SU-DHL-6 (cell line): ENCODE results near the gene USF2.

Experiments
- H2AFZ ChIP-seq: fragments of 200-600 bp; sonication (generic); 2 replicates; pipeline ENCODE4 v1.6.1; 2014; ENCODE audit warnings: low read depth, mild to moderate bottlenecking, moderate library complexity, mixed read lengths, antibody characterized with exemption, low read length; ENCODE audit not compliant: severe bottlenecking
- H3F3A ChIP-seq: fragments of 200-600 bp; shearing (Covaris generic); 2 replicates; pipeline ENCODE4 v1.6.0; 2016; ENCODE audit warnings: antibody characterized with exemption, mild to moderate bottlenecking; ENCODE audit not compliant: insufficient read depth
- H3K27ac ChIP-seq: fragments of 200-600 bp; sonication (generic); 2 replicates; pipeline ENCODE4 v1.5.1; 2016; ENCODE audit warnings: low read depth, mild to moderate bottlenecking, low read length, moderate library complexity, mixed read lengths
- H3K27me3 ChIP-seq: fragments of 200-600 bp; sonication (generic), shearing (Covaris generic); 2 replicates; pipeline ENCODE4 v1.6.0; 2014; ENCODE audit warnings: mild to moderate bottlenecking, low read length
- H3K36me3 ChIP-seq: fragments of 200-600 bp; sonication (generic); 2 replicates; pipeline ENCODE4 v1.6.1; 2014; ENCODE audit warnings: mild to moderate bottlenecking, low read length, mixed read lengths
- H3K4me2 ChIP-seq: fragments of 300-600, 200-600 bp; shearing (Covaris generic), sonication (generic); 2 replicates; pipeline ENCODE4 v1.6.0; 2014; ENCODE audit warnings: low read length, low read depth, mild to moderate bottlenecking; ENCODE audit not compliant: poor library complexity, severe bottlenecking
- H3K4me3 ChIP-seq: fragments of 200-600 bp; sonication (generic); 2 replicates; pipeline ENCODE4 v1.5.1; 2014; ENCODE audit warnings: antibody characterized with exemption, low read length, mild to moderate bottlenecking, mixed read lengths; ENCODE audit not compliant: insufficient read depth, poor library complexity, severe bottlenecking
- H3K79me2 ChIP-seq: fragments of 200-600 bp; sonication (generic); 2 replicates; pipeline ENCODE4 v1.6.1; 2014; ENCODE audit warnings: mild to moderate bottlenecking, low read length, moderate library complexity; ENCODE audit not compliant: insufficient read depth
- H3K9ac ChIP-seq: fragments of 200-600 bp; sonication (generic); 2 replicates; pipeline ENCODE4 v1.7.0; 2014; ENCODE audit warnings: mild to moderate bottlenecking, low read length
- H3K9me2 ChIP-seq: fragments of 200-600 bp; sonication (generic); replicated peaks from 2 replicates; pipeline ENCODE4 v1.6.1; 2014; ENCODE audit warnings: low read length; ENCODE audit not compliant: insufficient read depth
- H3K9me3 ChIP-seq: fragments of 200-600 bp; sonication (generic); 2 replicates; pipeline ENCODE4 v1.6.1; 2014; ENCODE audit warnings: low read length, mixed read lengths; ENCODE audit not compliant: insufficient read depth
- H4K20me1 ChIP-seq: fragments of 200-600 bp; sonication (generic); 2 replicates; pipeline ENCODE4 v1.6.1; 2014; ENCODE audit warnings: low read depth, mild to moderate bottlenecking, antibody characterized with exemption, low read length, moderate library complexity, mixed read lengths
- EZH2phosphoT487 ChIP-seq: fragments of 200-600 bp; sonication (generic), shearing (Covaris generic); conservative IDR thresholded peaks from 2 replicates; pipeline ENCODE4 v1.6.1; 2018; ENCODE audit warnings: mild to moderate bottlenecking, antibody characterized with exemption, low read length, moderate library complexity, mixed read lengths
- TF ChIP-seq, protein P1 (sequence below): fragments of 200-600 bp; sonication (generic); IDR thresholded peaks from one replicate; pipeline ENCODE4 v1.5.1; 2017; ENCODE audit warnings: antibody characterized with exemption, mild to moderate bottlenecking, low read length, moderate library complexity; ENCODE audit not compliant: insufficient read depth, poor library complexity, severe bottlenecking

Gene USF2

DNA sequence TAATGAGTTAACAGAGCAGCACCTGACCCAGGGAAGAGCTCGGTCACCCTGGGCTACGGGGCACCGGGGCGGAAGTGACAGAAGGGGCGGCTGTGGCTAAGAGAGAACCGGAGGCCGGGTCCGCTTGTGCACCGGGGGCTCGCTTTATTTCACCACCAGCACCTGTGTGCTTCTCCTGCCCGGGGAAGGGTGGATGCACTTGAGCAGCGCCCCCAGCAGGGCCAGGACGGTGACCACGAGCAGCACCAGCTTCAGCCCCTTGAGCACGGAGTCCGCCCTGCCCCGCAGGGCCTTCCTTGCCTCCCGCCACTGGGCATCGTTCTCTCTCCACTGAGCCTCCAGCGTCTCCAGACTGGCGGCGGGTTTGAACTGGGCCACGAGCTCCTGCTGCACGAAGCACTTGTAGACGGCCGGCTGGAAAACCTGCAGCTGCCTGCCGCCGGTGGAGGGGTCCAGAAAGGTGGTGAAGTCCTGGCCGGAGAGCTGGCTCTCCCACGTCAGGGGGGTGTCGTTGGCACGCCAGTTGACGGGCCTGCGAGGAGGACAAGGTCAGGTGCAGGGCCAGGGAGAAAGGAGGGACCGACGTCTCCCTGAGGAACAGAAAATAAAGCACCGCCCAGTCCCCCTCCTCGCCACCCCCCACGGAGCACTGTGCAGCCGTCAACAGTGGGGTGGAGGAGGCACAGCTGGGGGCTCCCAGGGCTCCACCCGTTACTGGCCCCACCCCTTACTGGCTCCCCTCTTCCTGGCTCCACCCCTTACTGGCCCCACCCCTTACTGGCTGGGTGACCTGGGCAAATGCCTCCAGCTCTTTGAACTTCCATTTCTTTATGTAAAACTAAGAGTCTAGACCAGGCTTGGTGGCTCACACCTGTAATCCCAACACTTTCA lies 43.8 kb upstream of the USF2 start:
- Histone ChIP-seq H3K9me3 (no peaks in the 10 kb centered on the region), H3K9me2 (no peaks in the 10 kb centered on the region), H3K4me3 (no peak overlapping the region), H3K4me2 (no peak overlapping the region), H3F3A (no peaks in the 10 kb centered on the region), H2AFZ (no peak overlapping the region), H3K79me2 (no peaks in the 10 kb centered on the region), H3K27ac (no peak overlapping the region), H3K36me3 (no peaks in the 10 kb centered on the region), H3K27me3 (no peaks in the 10 kb centered on the region), H4K20me1 (no peaks in the 10 kb centered on the region), H3K9ac (no peak overlapping the region)
- no peak for TF ChIP-seq EZH2phosphoT487
- TF ChIP-seq, protein P1, sequence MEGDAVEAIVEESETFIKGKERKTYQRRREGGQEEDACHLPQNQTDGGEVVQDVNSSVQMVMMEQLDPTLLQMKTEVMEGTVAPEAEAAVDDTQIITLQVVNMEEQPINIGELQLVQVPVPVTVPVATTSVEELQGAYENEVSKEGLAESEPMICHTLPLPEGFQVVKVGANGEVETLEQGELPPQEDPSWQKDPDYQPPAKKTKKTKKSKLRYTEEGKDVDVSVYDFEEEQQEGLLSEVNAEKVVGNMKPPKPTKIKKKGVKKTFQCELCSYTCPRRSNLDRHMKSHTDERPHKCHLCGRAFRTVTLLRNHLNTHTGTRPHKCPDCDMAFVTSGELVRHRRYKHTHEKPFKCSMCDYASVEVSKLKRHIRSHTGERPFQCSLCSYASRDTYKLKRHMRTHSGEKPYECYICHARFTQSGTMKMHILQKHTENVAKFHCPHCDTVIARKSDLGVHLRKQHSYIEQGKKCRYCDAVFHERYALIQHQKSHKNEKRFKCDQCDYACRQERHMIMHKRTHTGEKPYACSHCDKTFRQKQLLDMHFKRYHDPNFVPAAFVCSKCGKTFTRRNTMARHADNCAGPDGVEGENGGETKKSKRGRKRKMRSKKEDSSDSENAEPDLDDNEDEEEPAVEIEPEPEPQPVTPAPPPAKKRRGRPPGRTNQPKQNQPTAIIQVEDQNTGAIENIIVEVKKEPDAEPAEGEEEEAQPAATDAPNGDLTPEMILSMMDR: no peak

DNA sequence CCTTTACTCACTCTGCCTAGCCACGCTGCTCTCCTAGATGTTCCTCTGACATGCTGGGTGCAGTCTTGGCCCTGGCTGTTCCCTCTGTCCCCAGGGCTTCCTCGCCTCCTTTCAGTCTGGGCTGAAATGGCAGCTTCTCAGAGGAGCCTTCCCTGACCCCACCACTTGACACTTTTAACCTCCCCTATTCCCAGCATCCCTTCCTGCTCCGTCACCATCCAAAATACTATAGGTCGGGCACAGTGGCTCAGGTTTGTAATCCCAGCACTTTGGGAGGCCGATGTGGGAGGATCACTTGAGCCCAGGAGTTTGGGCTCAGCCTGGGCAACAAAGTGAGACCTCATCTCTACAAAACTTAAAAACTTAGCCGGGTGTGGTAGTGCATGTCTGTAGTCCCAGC lies 42.8 kb upstream of the USF2 start:
- Histone ChIP-seq H2AFZ (no peak overlapping the region), H3F3A (no peaks in the 10 kb centered on the region), H3K79me2 (no peaks in the 10 kb centered on the region), H3K36me3 (no peaks in the 10 kb centered on the region), H3K27me3 (no peaks in the 10 kb centered on the region), H4K20me1 (no peaks in the 10 kb centered on the region), H3K4me2 (no peak overlapping the region), H3K4me3 (no peak overlapping the region), H3K9me3 (no peaks in the 10 kb centered on the region), H3K9me2 (no peaks in the 10 kb centered on the region), H3K27ac (no peak overlapping the region), H3K9ac (no peak overlapping the region)
- TF ChIP-seq EZH2phosphoT487: no peak
- TF ChIP-seq, protein P1: no peak

DNA sequence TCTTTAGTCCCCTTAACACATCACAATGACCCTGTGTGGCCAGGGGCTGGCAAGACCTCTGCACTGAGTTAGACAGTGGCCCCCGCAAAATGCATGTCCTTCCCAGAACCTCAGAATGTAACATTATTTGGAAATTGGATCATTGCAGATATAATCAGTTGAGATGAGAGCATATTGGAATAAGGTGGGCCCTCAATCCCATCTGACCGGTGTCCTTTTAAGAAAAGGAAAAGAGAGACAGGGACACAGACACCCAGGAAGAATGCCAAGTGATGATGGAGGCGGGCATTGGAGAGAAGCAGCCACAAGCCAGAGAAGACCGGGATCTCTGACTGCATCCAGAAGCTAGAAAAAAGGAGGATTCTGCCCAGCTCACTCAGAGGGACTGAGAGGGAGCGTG lies 42.0 kb upstream of the USF2 start:
- TF ChIP-seq, protein P1: no peak
- no peak for TF ChIP-seq EZH2phosphoT487
- H2AFZ ChIP-seq: no peak overlapping the region
- no peak overlapping the region for H3K9ac ChIP-seq
- no peak overlapping the region for H3K4me3 ChIP-seq
- H3K4me2 ChIP-seq: no peak overlapping the region
- no peaks in the 10 kb centered on the region for H4K20me1 ChIP-seq
- H3K9me2 ChIP-seq: no peaks in the 10 kb centered on the region
- no peaks in the 10 kb centered on the region for H3K9me3 ChIP-seq
- no peak overlapping the region for H3K27ac ChIP-seq
- H3K27me3 ChIP-seq: no peaks in the 10 kb centered on the region
- H3F3A ChIP-seq: no peaks in the 10 kb centered on the region
- H3K79me2 ChIP-seq: no peaks in the 10 kb centered on the region
- no peaks in the 10 kb centered on the region for H3K36me3 ChIP-seq
